GM13976 (cell line): Measurements from ENCODE around the gene SYNGR3.
A peak's percentile ranks its signal among the peaks of the same experiment; 100 is the strongest.

ENCODE experiments used
- DNase-seq: peaks from one replicate; pipeline ENCODE4 v3.0.0; 2012; ENCODE audit warnings: low spot score
- in situ Hi-C: fragments of 300-500 bp; cut with MboI; formaldehyde crosslinking; loops from one replicate; pipeline ENCODE4 v1.12.0; 2022; ENCODE audit warnings: low sequenced_read_pairs, mixed read lengths, inconsistent platforms; ENCODE audit not compliant: unreplicated experiment
- TF ChIP-seq, protein P1 (sequence below): IDR thresholded peaks from 2 replicates; pipeline ENCODE4 v1.5.1; 2012; ENCODE audit warnings: borderline replicate concordance, mild to moderate bottlenecking; ENCODE audit not compliant: insufficient read depth; ENCODE audit errors: extremely low read depth, missing control alignments, control extremely low read depth

Gene SYNGR3

DNA sequence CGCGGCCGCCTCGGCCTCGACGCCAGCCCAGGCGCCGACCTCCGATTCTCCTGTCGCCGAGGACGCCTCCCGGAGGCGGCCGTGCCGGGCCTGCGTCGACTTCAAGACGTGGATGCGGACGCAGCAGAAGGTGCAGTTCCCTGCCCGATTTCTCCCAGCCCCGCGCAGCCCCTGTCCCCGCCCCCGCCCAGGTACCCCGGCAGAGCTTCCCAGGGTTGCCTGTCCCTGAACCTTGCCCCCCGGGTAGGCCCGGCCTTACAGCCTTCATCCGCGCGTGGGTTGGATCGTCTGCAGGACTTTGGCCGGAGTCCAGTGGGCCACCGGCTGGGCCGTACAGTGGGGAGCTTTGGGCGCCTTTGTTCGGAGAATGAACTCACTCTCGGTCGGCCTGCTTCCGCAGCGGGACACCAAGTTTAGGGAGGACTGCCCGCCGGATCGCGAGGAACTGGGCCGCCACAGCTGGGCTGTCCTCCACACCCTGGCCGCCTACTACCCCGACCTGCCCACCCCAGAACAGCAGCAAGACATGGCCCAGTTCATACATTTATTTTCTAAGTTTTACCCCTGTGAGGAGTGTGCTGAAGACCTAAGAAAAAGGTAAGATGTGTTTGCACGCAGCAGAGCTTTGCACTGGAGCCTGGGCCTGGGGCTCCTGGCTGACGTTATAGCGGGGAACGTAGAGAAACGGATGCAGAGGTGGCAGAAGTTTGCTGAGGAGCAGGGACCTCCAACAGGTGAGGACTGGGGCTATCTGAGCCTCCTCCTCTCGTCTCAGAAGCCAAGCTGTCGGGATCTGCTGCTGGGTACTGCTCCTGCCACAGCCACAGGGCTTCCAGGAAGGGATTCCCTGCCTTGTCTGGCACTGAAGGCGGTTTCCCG lies 5.2 kb upstream of the SYNGR3 start:
- TF ChIP-seq, protein P1, sequence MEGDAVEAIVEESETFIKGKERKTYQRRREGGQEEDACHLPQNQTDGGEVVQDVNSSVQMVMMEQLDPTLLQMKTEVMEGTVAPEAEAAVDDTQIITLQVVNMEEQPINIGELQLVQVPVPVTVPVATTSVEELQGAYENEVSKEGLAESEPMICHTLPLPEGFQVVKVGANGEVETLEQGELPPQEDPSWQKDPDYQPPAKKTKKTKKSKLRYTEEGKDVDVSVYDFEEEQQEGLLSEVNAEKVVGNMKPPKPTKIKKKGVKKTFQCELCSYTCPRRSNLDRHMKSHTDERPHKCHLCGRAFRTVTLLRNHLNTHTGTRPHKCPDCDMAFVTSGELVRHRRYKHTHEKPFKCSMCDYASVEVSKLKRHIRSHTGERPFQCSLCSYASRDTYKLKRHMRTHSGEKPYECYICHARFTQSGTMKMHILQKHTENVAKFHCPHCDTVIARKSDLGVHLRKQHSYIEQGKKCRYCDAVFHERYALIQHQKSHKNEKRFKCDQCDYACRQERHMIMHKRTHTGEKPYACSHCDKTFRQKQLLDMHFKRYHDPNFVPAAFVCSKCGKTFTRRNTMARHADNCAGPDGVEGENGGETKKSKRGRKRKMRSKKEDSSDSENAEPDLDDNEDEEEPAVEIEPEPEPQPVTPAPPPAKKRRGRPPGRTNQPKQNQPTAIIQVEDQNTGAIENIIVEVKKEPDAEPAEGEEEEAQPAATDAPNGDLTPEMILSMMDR, result no peak
- in situ Hi-C loops, result no loop called here
- DNase-seq, result no peak

GRCh38 chr16:1985466-1986150 lies 4.2 kb upstream of the SYNGR3 start:
- TF ChIP-seq, protein P1, result no peak
- in situ Hi-C loops, result no loop called here
- DNase-seq, result no peak

GRCh38 chr16:1987198-1987597 lies 2.6 kb upstream of the SYNGR3 start:
- no peak for DNase-seq
- TF ChIP-seq, protein P1, result no peak
- in situ Hi-C loops, result no loop called here

DNA sequence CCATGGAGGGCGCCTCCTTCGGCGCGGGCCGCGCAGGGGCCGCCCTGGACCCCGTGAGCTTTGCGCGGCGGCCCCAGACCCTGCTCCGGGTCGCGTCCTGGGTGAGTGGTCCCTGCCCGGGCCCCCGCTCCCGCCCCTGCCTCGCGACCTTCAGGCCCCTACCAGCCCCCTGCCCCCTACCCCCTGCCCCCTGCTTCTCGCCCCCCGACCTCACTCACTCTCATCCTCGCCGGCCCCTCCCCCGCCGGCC lies 256 bp downstream of the SYNGR3 start:
- in situ Hi-C loops, result no loop called here
- DNase-seq, result no peak
- TF ChIP-seq, protein P1, result no peak

DNA sequence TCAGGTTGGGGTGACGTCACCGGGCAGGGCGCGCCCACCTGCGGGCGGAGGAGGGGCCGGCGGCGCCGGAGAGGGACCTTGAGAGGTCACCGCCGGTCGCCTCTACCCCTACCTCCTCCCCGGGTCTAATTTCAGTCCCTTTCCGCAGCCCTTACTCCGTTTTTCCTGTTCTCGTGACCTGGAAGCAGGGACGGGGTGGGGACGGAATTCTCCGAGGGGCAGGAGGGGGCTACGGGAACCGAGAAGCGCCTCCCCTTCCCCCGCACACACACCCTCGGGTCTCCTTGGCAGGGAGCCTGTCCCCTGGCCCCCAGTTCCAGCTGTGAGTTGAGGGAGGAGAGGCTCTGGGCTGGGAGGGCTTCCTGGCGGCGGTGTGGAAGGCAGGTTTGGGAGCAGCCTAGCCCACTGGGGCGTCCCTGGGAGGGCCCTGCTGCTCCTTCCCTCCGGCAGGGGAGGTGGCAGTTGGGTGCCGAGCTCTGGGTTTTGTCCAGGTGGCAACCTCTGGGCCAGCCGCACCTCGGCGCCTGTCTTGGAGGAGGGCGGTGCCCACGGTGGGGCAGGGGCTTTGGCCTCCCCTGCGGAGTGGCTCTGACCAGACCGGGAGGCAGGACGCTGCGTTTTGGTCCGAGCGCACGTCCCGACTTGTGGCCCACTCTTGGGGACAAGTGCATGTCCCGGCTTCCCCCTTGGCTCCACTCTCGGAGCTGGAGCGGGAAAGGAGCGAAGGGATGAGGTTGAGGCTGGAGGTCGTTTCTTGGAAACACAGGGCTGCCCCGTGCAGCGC lies 773 bp downstream of the SYNGR3 start:
- peak; percentile 68 for DNase-seq
- in situ Hi-C loops, result no loop called here
- TF ChIP-seq, protein P1, result no peak

GRCh38 chr16:1991135-1991551 lies 1.4 kb downstream of the SYNGR3 start:
- TF ChIP-seq, protein P1, result no peak
- in situ Hi-C loops, result no loop called here
- DNase-seq, result peak; percentile 68
